Stomach (tissue), 9 donors: ENCODE measurements around the gene KIF3C. TPM values are rescaled to one million over a fixed set of nuclear protein-coding genes. Genes with fewer than 3 reads are reported as not detected.
A peak's percentile ranks its signal among the peaks of the same experiment; 100 is the strongest.

ENCODE experiments used
- DNase-seq, 2 donors: peaks; one replicate each; pipeline versions ENCODE4 v3.0.0 to v3.0.0-alpha.2; 2013 to 2019
- H3K27ac ChIP-seq, 5 donors: fragments of 200-600 bp in 4 of 5; sonication (generic) in 4 of 5; one replicate each; pipeline ENCODE4 v1.5.1; 2013 to 2019; ENCODE audit warnings: mild to moderate bottlenecking in 1 of 5, moderate library complexity in 1 of 5
- H3K27me3 ChIP-seq, 3 donors: fragments of 200-600 bp; sonication (generic); one replicate each; pipeline ENCODE4 v1.5.1; 2017 to 2019; ENCODE audit warnings: mixed run types in 1 of 3
- H3K36me3 ChIP-seq, 4 donors: fragments of 200-600 bp; sonication (generic); 1 replicate in 3 of 4; 2 replicates in 1 of 4; pipeline ENCODE4 v1.5.1; 2016 to 2019
- H3K4me1 ChIP-seq, 4 donors: fragments of 200-600 bp; sonication (generic); one replicate each; pipeline ENCODE4 v1.5.1; 2016 to 2019
- H3K4me3 ChIP-seq, 4 donors: fragments of 200-600 bp; sonication (generic) in 3 of 4; one replicate each; pipeline ENCODE4 v1.5.1; 2016 to 2019; ENCODE audit warnings: mild to moderate bottlenecking in 1 of 4
- H3K9me3 ChIP-seq, 4 donors: fragments of 200-600 bp; sonication (generic); one replicate each; pipeline ENCODE4 v1.5.1; 2016 to 2019
- EP300 ChIP-seq: sonication (generic); formaldehyde crosslinking; IDR thresholded peaks from one replicate; pipeline ENCODE4 v1.6.1; 2017; ENCODE audit warnings: antibody characterized with exemption
- POLR2A ChIP-seq, 4 donors: fragments of 450-650 bp; IDR thresholded peaks; one replicate each; pipeline ENCODE4 v1.6.1; 2016; ENCODE audit warnings: antibody characterized with exemption in 4 of 4, control low read depth in 2 of 4, mild to moderate bottlenecking in 1 of 4, moderate library complexity in 1 of 4
- POLR2AphosphoS5 ChIP-seq, 3 donors: sonication (generic); formaldehyde crosslinking; IDR thresholded peaks; one replicate each; pipeline ENCODE4 v1.6.1; 2016; ENCODE audit warnings: antibody characterized with exemption in 3 of 3
- WGBS, 5 donors: extraction: QIAGEN DNeasy Blood & Tissue Kit in 3 of 5; methylation state at CpG; one replicate each; pipeline versions ENCODE4 v1.1.5 to v1.1.7; 2013 to 2018; 5-methylcytosine and 5-hydroxymethylcytosine counted together
- intact Hi-C: fragments of 100-400 bp; cut with DNase I; formaldehyde crosslinking; loops from one replicate; pipeline ENCODE4 v1.15.1; 2023; ENCODE audit warnings: low total_unique reads
- polyA plus RNA-seq, 3 donors: library from polyadenylated mRNA; stranded (reverse); fragments of 200-250 nt; gene quantifications; one replicate each; pipeline ENCODE4 v1.2.3, GENCODE V29; 2013
- total RNA-seq, 5 donors: library from RNA; depleted of rRNA; stranded (reverse); fragments of >200 nt; gene quantifications; one replicate each; pipeline versions ENCODE4 v1.1.0 to v1.2.3, GENCODE V29; 2014 to 2016
- TF ChIP-seq, protein P1 (sequence below), 7 experiments: fragments of 450-650 bp in 4 of 7; fragments of 200-600 bp in 3 of 7; sonication (generic) in 3 of 7; IDR thresholded peaks; one replicate each; pipeline ENCODE4 v1.5.1; 2016 to 2019; ENCODE audit warnings: antibody characterized with exemption in 7 of 7, control low read depth in 2 of 7, mild to moderate bottlenecking in 1 of 7
- donor health status: healthy with polysubstance abuse.
- donor health status: Bipolar disorder and iron deficiency.
- donor health status: healthy.

Gene KIF3C
- total and polyA plus RNA-seq, 8 donors: 0.29 to 7.3 (median 2.4) TPM; not detected in 1

GRCh38 chr2:25941042-25941441 is 41.3 kb downstream of the KIF3C start:
- Histone ChIP-seq H3K9me3 (no peaks in the 10 kb centered on the region), H3K36me3 (peaks cover 0 to 5% (median 4%) of the 10 kb centered on the region in 4 donors), H3K27ac (no peak overlapping the region), H3K4me3 (no peak overlapping the region), H3K27me3 (no peaks in the 10 kb centered on the region), H3K4me1 (peaks cover 0 to 22% (median 9%) of the 10 kb centered on the region in 4 donors)
- intact Hi-C loops: no loop called here
- TF ChIP-seq EP300: no peak
- TF ChIP-seq, protein P1, sequence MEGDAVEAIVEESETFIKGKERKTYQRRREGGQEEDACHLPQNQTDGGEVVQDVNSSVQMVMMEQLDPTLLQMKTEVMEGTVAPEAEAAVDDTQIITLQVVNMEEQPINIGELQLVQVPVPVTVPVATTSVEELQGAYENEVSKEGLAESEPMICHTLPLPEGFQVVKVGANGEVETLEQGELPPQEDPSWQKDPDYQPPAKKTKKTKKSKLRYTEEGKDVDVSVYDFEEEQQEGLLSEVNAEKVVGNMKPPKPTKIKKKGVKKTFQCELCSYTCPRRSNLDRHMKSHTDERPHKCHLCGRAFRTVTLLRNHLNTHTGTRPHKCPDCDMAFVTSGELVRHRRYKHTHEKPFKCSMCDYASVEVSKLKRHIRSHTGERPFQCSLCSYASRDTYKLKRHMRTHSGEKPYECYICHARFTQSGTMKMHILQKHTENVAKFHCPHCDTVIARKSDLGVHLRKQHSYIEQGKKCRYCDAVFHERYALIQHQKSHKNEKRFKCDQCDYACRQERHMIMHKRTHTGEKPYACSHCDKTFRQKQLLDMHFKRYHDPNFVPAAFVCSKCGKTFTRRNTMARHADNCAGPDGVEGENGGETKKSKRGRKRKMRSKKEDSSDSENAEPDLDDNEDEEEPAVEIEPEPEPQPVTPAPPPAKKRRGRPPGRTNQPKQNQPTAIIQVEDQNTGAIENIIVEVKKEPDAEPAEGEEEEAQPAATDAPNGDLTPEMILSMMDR (IDR thresholded peaks at IDR 0.05): no peak
- TF ChIP-seq POLR2A (IDR thresholded peaks at IDR 0.05): no peak
- TF ChIP-seq POLR2AphosphoS5 (IDR thresholded peaks at IDR 0.05): no peak
- DNase-seq: no peak
- 96 to 98% (median 96%) methylated on average over 4 of the region's 4 CpGs for WGBS, 5 donors

DNA sequence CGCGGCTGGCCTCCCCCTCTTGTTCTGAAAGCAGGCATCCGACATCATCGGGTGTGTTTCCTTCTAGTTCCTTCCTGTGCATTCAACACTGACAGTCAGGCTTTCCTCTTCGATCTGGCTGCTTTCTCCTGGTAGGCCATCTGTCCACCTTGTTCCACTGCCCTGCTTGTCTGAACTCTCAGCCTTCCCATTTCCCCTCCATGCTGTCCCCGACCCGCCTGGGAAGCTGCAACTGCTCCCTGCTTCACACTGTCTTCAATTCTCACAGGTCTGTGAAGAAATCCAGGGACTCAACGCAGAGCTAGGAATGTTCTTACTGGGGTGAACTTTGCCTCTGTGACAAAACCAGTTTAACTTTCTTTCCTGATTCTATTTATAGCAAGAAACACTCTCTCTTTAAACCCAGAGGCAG is 43.0 kb downstream of the KIF3C start:
- Histone ChIP-seq H3K4me1 (peaks cover 0 to 22% (median 9%) of the 10 kb centered on the region in 4 donors), H3K9me3 (no peaks in the 10 kb centered on the region), H3K36me3 (peaks cover 0 to 5% (median 2%) of the 10 kb centered on the region in 4 donors), H3K4me3 (no peak overlapping the region), H3K27me3 (no peaks in the 10 kb centered on the region), H3K27ac (peak overlapping the region in 4 of 5 donors; percentile 1 to 73 (median 61))
- WGBS, 5 donors: 51 to 77% (median 65%) methylated on average over 8 of the region's 8 CpGs
- DNase-seq: peak in 1 of 2 donors; percentile 70
- intact Hi-C loops: no loop called here
- TF ChIP-seq POLR2AphosphoS5 (IDR thresholded peaks at IDR 0.05) (peak in 1 of 3 donors; percentile 5), POLR2A (IDR thresholded peaks at IDR 0.05) (no peak)

DNA sequence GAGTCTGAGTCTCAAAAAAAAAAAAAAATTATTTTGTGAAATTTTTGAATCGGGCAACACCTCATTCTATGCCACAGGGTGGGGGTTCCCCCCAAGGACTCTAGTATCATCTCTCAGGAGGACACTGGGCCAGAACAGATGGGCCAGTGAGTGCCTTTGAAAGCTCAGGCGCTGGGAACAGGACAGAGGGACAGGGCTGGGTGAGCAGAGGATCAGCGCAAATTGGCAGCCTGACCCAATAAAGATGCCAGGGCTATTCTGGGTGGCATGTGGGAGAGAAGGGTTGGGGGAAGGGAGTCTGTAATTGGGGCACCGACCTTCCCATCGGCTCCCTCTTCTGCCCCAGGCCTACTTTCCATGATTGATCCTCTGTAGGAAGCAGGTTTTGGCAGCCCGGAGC is 44.0 kb downstream of the KIF3C start:
- intact Hi-C loops: no loop called here
- Histone ChIP-seq H3K36me3 (peaks cover 0 to 5% (median 2%) of the 10 kb centered on the region in 4 donors), H3K4me1 (peaks cover 0 to 22% (median 9%) of the 10 kb centered on the region in 4 donors), H3K27me3 (no peaks in the 10 kb centered on the region), H3K27ac (peak overlapping the region in 3 of 5 donors; percentile 1 to 73 (median 60)), H3K4me3 (no peak overlapping the region), H3K9me3 (no peaks in the 10 kb centered on the region)
- DNase-seq: no peak
- 81 to 98% (median 90%) methylated on average over 6 of the region's 6 CpGs for WGBS, 5 donors
- TF ChIP-seq EP300: no peak
- TF ChIP-seq, protein P1 (IDR thresholded peaks at IDR 0.05): no peak
- no peak for TF ChIP-seq POLR2AphosphoS5 (IDR thresholded peaks at IDR 0.05)
- TF ChIP-seq POLR2A (IDR thresholded peaks at IDR 0.05): no peak

DNA sequence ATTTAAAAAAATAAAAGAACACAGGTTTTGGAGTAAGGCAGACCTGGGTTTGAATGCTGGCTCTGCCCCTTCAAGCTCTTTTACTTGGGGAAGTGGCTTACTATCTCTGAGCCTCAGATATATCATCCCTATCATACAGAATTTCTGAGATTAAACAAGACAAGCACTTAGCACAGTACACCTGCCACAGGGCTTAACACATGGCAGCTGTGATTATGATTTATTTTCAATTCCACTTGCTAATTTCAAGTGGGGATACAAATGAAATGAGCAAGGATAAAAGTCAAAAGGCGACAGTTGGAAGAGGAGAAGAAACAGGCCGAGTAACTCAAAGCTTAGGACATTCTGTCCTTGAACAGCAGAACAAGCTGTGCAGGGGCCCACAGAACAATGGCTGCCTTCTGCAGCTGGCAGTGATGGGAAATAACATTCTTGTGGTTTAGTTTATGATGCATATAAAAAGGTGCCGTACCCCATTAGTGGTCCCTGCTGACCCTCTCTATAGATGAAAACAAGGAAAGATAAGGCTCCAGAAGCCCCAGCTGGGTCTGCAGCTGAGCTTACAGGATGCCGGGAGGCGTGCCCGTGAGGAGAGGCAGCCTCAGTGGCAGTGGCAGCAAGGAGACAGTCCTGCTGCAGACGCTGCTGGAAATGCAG is 45.3 kb downstream of the KIF3C start:
- Histone ChIP-seq H3K9me3 (no peaks in the 10 kb centered on the region), H3K4me3 (no peak overlapping the region), H3K4me1 (peaks cover 0 to 22% (median 9%) of the 10 kb centered on the region in 4 donors), H3K27me3 (no peaks in the 10 kb centered on the region), H3K27ac (peak overlapping the region in 2 of 5 donors; percentile 3 to 57), H3K36me3 (peaks cover 0 to 5% (median 2%) of the 10 kb centered on the region in 4 donors)
- 73 to 85% (median 79%) methylated on average over 7 of the region's 7 CpGs for WGBS, 5 donors
- TF ChIP-seq EP300 (peak; percentile 96), POLR2A (IDR thresholded peaks at IDR 0.05) (no peak), POLR2AphosphoS5 (IDR thresholded peaks at IDR 0.05) (peak in 1 of 3 donors; percentile 72)
- DNase-seq: no peak
- intact Hi-C loops: no loop called here

GRCh38 chr2:25933622-25934021 is 48.7 kb downstream of the KIF3C start:
- no peaks in the 10 kb centered on the region for H3K9me3 ChIP-seq
- no peak overlapping the region for H3K4me3 ChIP-seq
- peaks cover 0 to 19% (median 14%) of the 10 kb centered on the region in 4 donors for H3K36me3 ChIP-seq
- DNase-seq: no peak
- peaks cover 0 to 12% (median 4%) of the 10 kb centered on the region in 4 donors for H3K4me1 ChIP-seq
- intact Hi-C loops: no loop called here
- no peak overlapping the region for H3K27ac ChIP-seq
- TF ChIP-seq POLR2A (IDR thresholded peaks at IDR 0.05) (no peak), EP300 (no peak), POLR2AphosphoS5 (IDR thresholded peaks at IDR 0.05) (no peak)
- TF ChIP-seq, protein P1 (IDR thresholded peaks at IDR 0.05): no peak
- no peaks in the 10 kb centered on the region for H3K27me3 ChIP-seq
- WGBS, 5 donors: 84 to 98% (median 90%) methylated on average over 2 of the region's 2 CpGs
